ENCODE results near the gene SLCO6A1.

The SLCO6A1 gene

DNA sequence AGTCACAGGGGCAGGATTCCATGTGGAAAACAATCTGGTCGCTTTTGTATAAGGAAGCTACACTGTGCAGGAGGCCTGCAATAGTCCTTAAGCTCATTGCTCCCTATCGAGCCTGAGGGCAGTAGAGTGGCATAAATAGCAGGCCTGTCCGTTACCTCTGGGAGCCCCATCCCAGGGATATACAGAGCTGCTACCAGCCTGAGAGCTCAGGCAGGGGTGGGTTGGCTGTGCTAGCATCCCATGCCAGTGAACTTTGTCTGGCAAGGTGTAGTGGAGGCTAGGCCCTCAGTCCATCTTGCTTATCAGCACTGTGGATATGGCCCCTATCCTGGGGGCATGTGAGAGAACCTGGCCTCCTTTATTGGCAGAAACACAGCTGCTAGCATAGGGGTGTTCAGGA is 47.7 kb downstream of the SLCO6A1 start:
- no peak for TF ChIP-seq CTCF (IDR thresholded peaks at IDR 0.05; ENCODE audit: low read depth, low read length)
- DNase-seq (ENCODE audit: extremely low read depth, low read depth), result no peak

DNA sequence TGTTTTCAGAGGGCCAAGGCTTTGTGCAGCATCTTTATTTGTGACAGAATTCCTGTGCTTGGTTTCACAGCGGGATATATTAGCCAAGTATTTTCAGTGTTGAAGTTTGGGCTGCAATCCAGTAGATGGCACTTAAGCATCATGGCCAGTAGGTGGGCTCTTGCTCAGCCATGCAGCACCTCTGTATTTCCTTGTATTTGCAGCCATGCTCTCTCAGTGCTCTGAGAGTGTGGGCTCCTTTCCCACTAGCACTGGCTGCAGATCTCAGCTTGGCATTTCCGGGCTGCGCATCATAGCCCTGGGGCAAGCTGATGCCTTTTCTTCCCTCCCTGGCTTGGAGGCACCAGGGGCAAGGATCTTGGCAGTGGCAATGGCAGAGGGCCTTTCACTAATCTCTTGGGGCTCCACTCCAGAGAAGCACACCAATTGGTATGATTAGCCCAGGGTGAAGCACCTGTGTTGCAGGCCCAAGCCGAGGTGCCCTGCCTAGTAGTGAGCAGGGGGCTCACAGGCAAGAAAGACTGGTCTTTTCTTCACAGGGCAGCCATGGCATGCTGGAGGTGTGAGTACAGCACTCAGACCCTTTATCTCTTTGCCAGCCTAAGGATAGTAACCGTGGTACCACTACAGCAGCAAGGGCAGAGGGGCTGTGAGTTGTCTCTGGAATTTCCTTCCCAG is 48.3 kb downstream of the SLCO6A1 start:
- no peak for DNase-seq (ENCODE audit: extremely low read depth, low read depth)
- no peak for TF ChIP-seq CTCF (IDR thresholded peaks at IDR 0.05; ENCODE audit: low read depth, low read length)

GRCh38 chr5:102433473-102433872 is 65.3 kb downstream of the SLCO6A1 start:
- no peak for DNase-seq (ENCODE audit: extremely low read depth, low read depth)
- TF ChIP-seq CTCF (IDR thresholded peaks at IDR 0.05; ENCODE audit: low read depth, low read length), result no peak

- no peak for TF ChIP-seq CTCF (IDR thresholded peaks at IDR 0.05; ENCODE audit: low read depth, low read length)
- DNase-seq (ENCODE audit: extremely low read depth, low read depth), result no peak
Observed at GRCh38 chr5:102421647-102422046, 77.2 kb downstream of the SLCO6A1 start.

DNA sequence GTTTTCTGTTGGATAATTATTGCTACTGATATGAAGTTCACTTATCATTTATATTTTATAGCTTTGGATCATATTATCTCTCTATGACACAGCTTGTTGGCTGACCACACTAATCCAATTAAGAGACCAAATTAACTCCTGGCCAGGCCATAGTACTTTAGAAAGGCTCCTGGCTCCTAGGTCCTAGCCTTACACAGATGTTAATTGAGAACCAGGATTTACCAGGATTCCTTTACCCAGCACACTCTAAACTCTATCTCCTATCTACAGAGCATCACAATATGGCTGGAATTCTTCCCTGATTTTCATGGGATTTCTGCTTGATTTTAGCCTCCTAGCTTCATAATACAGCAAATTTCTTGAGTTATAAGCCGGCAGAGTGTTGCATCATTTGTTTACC is 80.3 kb downstream of the SLCO6A1 start:
- no peak for DNase-seq (ENCODE audit: extremely low read depth, low read depth)
- no peak for TF ChIP-seq CTCF (IDR thresholded peaks at IDR 0.05; ENCODE audit: low read depth, low read length)

DNA sequence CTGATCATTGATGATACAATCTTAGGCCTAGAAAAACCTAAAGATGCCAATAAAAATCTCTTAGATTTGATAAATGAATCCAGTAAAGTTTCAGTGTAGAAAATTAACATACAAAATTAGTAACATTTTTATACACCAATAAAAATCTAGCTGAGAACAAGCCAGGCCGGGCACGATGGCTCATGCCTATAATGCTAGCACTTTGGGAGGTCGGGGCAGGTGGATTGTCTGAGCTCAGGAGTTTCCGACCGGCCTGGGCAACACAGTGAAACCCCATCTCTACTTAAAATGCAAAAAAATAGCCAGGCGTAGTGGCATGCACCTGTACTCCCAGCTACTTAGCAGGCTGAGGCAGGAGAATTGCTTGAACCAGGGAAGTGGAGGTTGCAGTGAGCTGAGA is 84.4 kb downstream of the SLCO6A1 start:
- DNase-seq (ENCODE audit: extremely low read depth, low read depth), result no peak
- no peak for TF ChIP-seq CTCF (IDR thresholded peaks at IDR 0.05; ENCODE audit: low read depth, low read length)

DNA sequence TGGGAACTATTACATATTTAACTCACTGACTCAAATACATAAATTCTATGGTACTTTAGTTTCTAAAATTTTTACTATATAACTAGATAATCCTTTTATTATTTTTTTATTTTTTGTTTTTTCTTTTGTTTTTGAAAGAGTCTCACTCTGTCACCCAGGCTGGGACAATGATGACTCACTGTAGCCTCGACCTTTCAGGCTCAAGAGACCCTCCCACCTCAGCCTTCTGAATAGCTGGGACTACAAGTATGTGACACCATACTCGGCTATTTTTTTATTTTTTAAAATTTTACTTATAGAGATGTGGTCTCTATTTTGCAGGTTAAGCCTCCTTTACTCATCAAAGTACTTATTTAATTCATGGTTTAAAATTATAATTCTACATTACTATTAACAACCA is 110.6 kb downstream of the SLCO6A1 start:
- DNase-seq (ENCODE audit: extremely low read depth, low read depth), result no peak
- TF ChIP-seq CTCF (IDR thresholded peaks at IDR 0.05; ENCODE audit: low read depth, low read length), result no peak
